ENCODE data around the gene SH2D3C. TPM values are rescaled to one million over a fixed set of nuclear protein-coding genes. Genes with fewer than 3 reads are reported as not detected.

The SH2D3C gene
- total and polyA plus RNA-seq, 2 of the 8 experiments (the other 6 are each of a cell fraction or from before 2014, with no cell fraction given): 6.4 to 8.1 TPM

GRCh38 chr9:127706836-127707241 lies 71.6 kb downstream of the SH2D3C start, which contains the start of gene CFAP157:
Gene CFAP157, plus strand, starts transcription at chr9:127706988. Its CDS starts 44 bp downstream, at chr9:127707032.
- 0 out of 2 replicates have a peak, but pooled peaks have one; percentile 13 for TF ChIP-seq MAX (IDR thresholded peaks at IDR 0.05)
- TF ChIP-seq SP1 (IDR thresholded peaks at IDR 0.05; ENCODE audit: low read depth, low read length): no peak
- Histone ChIP-seq H2AFZ (ENCODE audit: low read length) (no peak within 1 kb of the TSS), H3K23me2 (ENCODE audit: low read depth, low read length) (no peaks in the 10 kb centered on the region), H3K36me3 (ENCODE audit: control insufficient read depth in 2 of 4, insufficient read depth in 4 of 4, low read length in 3 of 4) (no peaks in the 10 kb centered on the region), H2BK120ac (replicated peaks; ENCODE audit: low read depth, low read length) (no peak within 1 kb of the TSS), H3K4ac (replicated peaks; ENCODE audit: insufficient read length, low read depth, low read length) (peak within 1 kb of the TSS; percentile 44), H3K4me2 (ENCODE audit: insufficient read depth in 1 of 2, low read depth in 2 of 2, low read length in 2 of 2) (peak within 1 kb of the TSS in 1 of 2 experiments; percentile 12; a peak in 2 of 4 replicates), H2AK5ac (ENCODE audit: low read depth, low read length) (no peak within 1 kb of the TSS), H2BK20ac (ENCODE audit: low read length) (no peak within 1 kb of the TSS), H3K4me1 (replicated peaks in 1 of 4; ENCODE audit: control insufficient read depth in 3 of 4, insufficient read depth in 4 of 4, low read length in 3 of 4) (peaks cover 0 to 20% (median 13%) of the 10 kb centered on the region in 4 experiments; a peak in 6 of 7 replicates), H3K18ac (ENCODE audit: extremely low read depth, low read length) (no peak within 1 kb of the TSS; the same call in 1 of the 2 replicates), H4K91ac (replicated peaks; ENCODE audit: insufficient read length, low read length) (no peak within 1 kb of the TSS), H2BK5ac (ENCODE audit: low read depth, low read length) (no peak within 1 kb of the TSS), H3K4me3 (ENCODE audit: extremely low read depth in 1 of 4, insufficient read depth in 2 of 4, low read depth in 3 of 4, low read length in 4 of 4) (no peak within 1 kb of the TSS), H3K56ac (replicated peaks; ENCODE audit: insufficient read length, low read depth, low read length) (no peak within 1 kb of the TSS), H3K79me2 (ENCODE audit: control insufficient read depth in 1 of 2, insufficient read depth in 2 of 2, low read length in 2 of 2) (no peaks in the 10 kb centered on the region), H3K14ac (ENCODE audit: insufficient read length) (no peak within 1 kb of the TSS), H4K5ac (ENCODE audit: insufficient read length, low read depth, low read length) (no peak within 1 kb of the TSS), H3K27me3 (replicated peaks in 1 of 4; ENCODE audit: control insufficient read depth in 3 of 4, extremely low read depth in 1 of 4, insufficient read depth in 3 of 4, low read length in 3 of 4) (no peaks in the 10 kb centered on the region; a peak in 2 of 7 replicates), H4K20me1 (replicated peaks in 1 of 2; ENCODE audit: control insufficient read depth in 1 of 2, insufficient read depth in 2 of 2, low read length in 2 of 2) (no peaks in the 10 kb centered on the region), H3K23ac (ENCODE audit: insufficient read length) (no peak within 1 kb of the TSS), H3K79me1 (ENCODE audit: low read depth, low read length) (no peaks in the 10 kb centered on the region), H2BK12ac (ENCODE audit: low read depth, low read length) (peak within 1 kb of the TSS; percentile 55), H2BK15ac (ENCODE audit: low read length) (no peak within 1 kb of the TSS; the same call in 1 of the 2 replicates), H3K27ac (ENCODE audit: low read depth, low read length) (peak within 1 kb of the TSS; percentile 6; the same call in 1 of the 2 replicates), H3K9me3 (ENCODE audit: insufficient read depth in 2 of 2, low read depth in 1 of 2, low read length in 1 of 2) (no peaks in the 10 kb centered on the region), H4K8ac (ENCODE audit: extremely low read depth, insufficient read depth, low read length) (peak within 1 kb of the TSS; percentile 38), H3K9ac (replicated peaks in 1 of 4; ENCODE audit: extremely low read depth in 1 of 4, low read depth in 3 of 4, low read length in 3 of 4) (no peak within 1 kb of the TSS)
- peak in 1 of 2 experiments; percentile 68 for DNase-seq (ENCODE audit: low read depth in 1 of 2, low spot score in 2 of 2)
- FAIRE-seq: no peak
- ChIA-PET POLR2A (ENCODE audit: partially characterized antibody) (interaction anchor here (0.6 to 2.5 kb wide), 4 partner anchors 8 to 103 kb away, joined by 3 to 17 read pairs (median 3); partner anchors contain the start of genes PTRH1 and TTC16), CTCF (ENCODE audit: partially characterized antibody) (interaction anchor here (0.5 to 2.8 kb wide), 13 partner anchors 9 to 217 kb away, joined by 3 to 10 read pairs (median 3); partner anchors contain the start of gene TOR2A)
- 84% methylated on average over 11 of the region's 11 CpGs; no CpG with 5 or more reads in 1 of the 2 experiments for WGBS, 2 experiments (ENCODE audit: extremely low coverage in 1 of 2, insufficient coverage in 1 of 2, insufficient read length in 1 of 2, insufficient replicate concordance in 2 of 2, low coverage in 1 of 2, low lambda C conversion rate in 2 of 2, missing lambda C conversion rate in 1 of 2)
